ENCODE results near the gene TIMP2. TPM values are rescaled to one million over a fixed set of nuclear protein-coding genes. Genes with fewer than 3 reads are reported as not detected.
A peak's percentile ranks its signal among the peaks of the same experiment; 100 is the strongest.

Gene TIMP2
- polyA plus RNA-seq, 2 of the 4 experiments (the other 2 are of a cell fraction), result 68.1 to 166 TPM

- 82% methylated on average over 6 of the region's 6 CpGs for WGBS (ENCODE audit: missing lambda C conversion rate)
- POLR2A ChIA-PET, result no interaction called here
These were observed 15.5 kb upstream of the TIMP2 start for GRCh38 chr17:78940708-78941107.

GRCh38 chr17:78940258-78940657, 15.1 kb upstream of the TIMP2 start:
- POLR2A ChIA-PET, result no interaction called here
- DNase-seq (ENCODE audit: low read depth in 1 of 2, low spot score in 1 of 2) (no peak), FAIRE-seq (no peak), ATAC-seq (no peak)
- Histone ChIP-seq H3K4me1 (peaks cover 20% of the 10 kb centered on the region), H3K4me3 (no peak overlapping the region), H3K9me3 (no peaks in the 10 kb centered on the region), H3K27ac (no peak overlapping the region; a peak in 1 of 6 replicates), H3K4me2 (no peak overlapping the region)
- WGBS (ENCODE audit: missing lambda C conversion rate), result 90% methylated on average over 5 of the region's 5 CpGs
- TF ChIP-seq CTCF (IDR thresholded peaks at IDR 0.05) (no peak), RFX5 (IDR thresholded peaks at IDR 0.05) (no peak), FOSL2 (IDR thresholded peaks at IDR 0.05) (no peak), FOSL2 (CRISPR knock-in tag; IDR thresholded peaks at IDR 0.05) (no peak), CHD2 (IDR thresholded peaks at IDR 0.05; ENCODE audit: low read length, partially characterized antibody) (no peak), PHF8 (IDR thresholded peaks at IDR 0.05; ENCODE audit: borderline replicate concordance, low read depth) (no peak), CEBPB (IDR thresholded peaks at IDR 0.05) (no peak), HDAC2 (IDR thresholded peaks at IDR 0.05) (no peak), RAD21 (conservative IDR thresholded peaks at IDR 0.05 in 1 of 2, IDR thresholded peaks at IDR 0.05 in 1 of 2) (no peak), TFCP2L1 (CRISPR knock-in tag; IDR thresholded peaks at IDR 0.05) (no peak)
- CTCF ChIA-PET, result interaction anchor here (0.6 to 13.7 kb wide), 6 partner anchors 13 to 77 kb away, joined by 3 to 169 read pairs (median 3); no protein-coding TSS in a partner anchor

More at GRCh38 chr17:78940708-78941107, 15.5 kb upstream of the TIMP2 start:
- Histone ChIP-seq H3K4me3 (no peak overlapping the region), H3K4me2 (no peak overlapping the region), H3K4me1 (peaks cover 16% of the 10 kb centered on the region), H3K27ac (no peak overlapping the region), H3K9me3 (no peaks in the 10 kb centered on the region)
- FAIRE-seq (no peak), DNase-seq (ENCODE audit: low read depth in 1 of 2, low spot score in 1 of 2) (peak in 1 of 2 experiments; percentile 46), ATAC-seq (peak in 1 of 2 experiments; percentile 41; a peak in 3 of 6 replicates)
- TF ChIP-seq CHD2 (IDR thresholded peaks at IDR 0.05; ENCODE audit: low read length, partially characterized antibody) (no peak), REST (IDR thresholded peaks at IDR 0.05) (no peak), USF2 (IDR thresholded peaks at IDR 0.05) (peak; percentile 52; the same call in 1 of the 2 replicates), ELK1 (IDR thresholded peaks at IDR 0.05; ENCODE audit: low read depth, low read length) (no peak), RFX5 (IDR thresholded peaks at IDR 0.05) (0 out of 2 replicates have a peak, but pooled peaks have one; percentile 29)
- CTCF ChIA-PET, result interaction anchor here (0.6 to 13.7 kb wide), 7 partner anchors 10 to 77 kb away, joined by 3 to 169 read pairs (median 3); no protein-coding TSS in a partner anchor

- Histone ChIP-seq H3K4me1 (peaks cover 26% of the 10 kb centered on the region), H3K4me3 (no peak overlapping the region), H3K27ac (peak overlapping the region in 1 of 2 experiments; percentile 54; a peak in 2 of 6 replicates), H3K9me3 (no peaks in the 10 kb centered on the region), H3K4me2 (no peak overlapping the region)
- TF ChIP-seq EP300 (IDR thresholded peaks at IDR 0.05) (no peak), POLR2A (IDR thresholded peaks at IDR 0.05; ENCODE audit: low read length) (no peak), HDAC2 (IDR thresholded peaks at IDR 0.05) (no peak)
- no peak for ATAC-seq
- ChIA-PET CTCF (interaction anchor here (1.1 to 13.7 kb wide), 3 partner anchors 26 to 76 kb away, joined by 3 to 169 read pairs (median 3); no protein-coding TSS in a partner anchor), POLR2A (no interaction called here)
- DNase-seq (ENCODE audit: low read depth in 1 of 2, low spot score in 1 of 2), result no peak
- FAIRE-seq, result no peak
- 87% methylated on average over 6 of the region's 6 CpGs for WGBS (ENCODE audit: missing lambda C conversion rate)
These were observed 14.4 kb upstream of the TIMP2 start for GRCh38 chr17:78939615-78940014.
